HL-60 (cell line): ENCODE results near the gene PALLD.

ENCODE experiments used
- DNase-seq, 2 experiments: peaks; one replicate each; pipeline ENCODE4 v3.0.0-alpha.2; 2010 to 2020; ENCODE audit warnings: low read depth in 1 of 2, low spot score in 1 of 2
- H3K27ac ChIP-seq: fragments of 250-450 bp; sonication (Bioruptor Pico); replicated peaks from 2 replicates; pipeline ENCODE4 v1.5.1; 2020; ENCODE audit warnings: mild to moderate bottlenecking, moderate library complexity
- H3K27me3 ChIP-seq: fragments of 250-450 bp; sonication (Bioruptor Pico); 2 replicates; pipeline ENCODE4 v1.5.1; 2021; ENCODE audit warnings: mild to moderate bottlenecking, moderate library complexity; ENCODE audit not compliant: insufficient read depth, poor library complexity, severe bottlenecking
- H3K4me3 ChIP-seq: replicated peaks from 2 replicates; pipeline ENCODE4 v1.5.1; 2011; ENCODE audit warnings: mild to moderate bottlenecking, control low read depth, low read length; ENCODE audit not compliant: insufficient read depth
- GABPA ChIP-seq: IDR thresholded peaks from 2 replicates; pipeline ENCODE4 v1.6.1; 2012; ENCODE audit warnings: low read depth
- POLR2AphosphoS5 ChIP-seq: IDR thresholded peaks from 2 replicates; pipeline ENCODE4 v1.6.1; 2012; ENCODE audit warnings: low read depth
- SPI1 ChIP-seq: IDR thresholded peaks from 2 replicates; pipeline ENCODE4 v1.6.1; 2012; ENCODE audit warnings: low read depth, mild to moderate bottlenecking, borderline replicate concordance
- TF ChIP-seq, protein P1 (sequence below): IDR thresholded peaks from one replicate; pipeline ENCODE4 v1.5.1; 2011; ENCODE audit warnings: low read length, control low read depth, inconsistent platforms; ENCODE audit not compliant: insufficient read depth
- TF ChIP-seq, protein P2 (sequence below): IDR thresholded peaks from 2 replicates; pipeline ENCODE4 v1.6.1; 2012; ENCODE audit warnings: low read depth; ENCODE audit not compliant: insufficient replicate concordance

PALLD gene

DNA sequence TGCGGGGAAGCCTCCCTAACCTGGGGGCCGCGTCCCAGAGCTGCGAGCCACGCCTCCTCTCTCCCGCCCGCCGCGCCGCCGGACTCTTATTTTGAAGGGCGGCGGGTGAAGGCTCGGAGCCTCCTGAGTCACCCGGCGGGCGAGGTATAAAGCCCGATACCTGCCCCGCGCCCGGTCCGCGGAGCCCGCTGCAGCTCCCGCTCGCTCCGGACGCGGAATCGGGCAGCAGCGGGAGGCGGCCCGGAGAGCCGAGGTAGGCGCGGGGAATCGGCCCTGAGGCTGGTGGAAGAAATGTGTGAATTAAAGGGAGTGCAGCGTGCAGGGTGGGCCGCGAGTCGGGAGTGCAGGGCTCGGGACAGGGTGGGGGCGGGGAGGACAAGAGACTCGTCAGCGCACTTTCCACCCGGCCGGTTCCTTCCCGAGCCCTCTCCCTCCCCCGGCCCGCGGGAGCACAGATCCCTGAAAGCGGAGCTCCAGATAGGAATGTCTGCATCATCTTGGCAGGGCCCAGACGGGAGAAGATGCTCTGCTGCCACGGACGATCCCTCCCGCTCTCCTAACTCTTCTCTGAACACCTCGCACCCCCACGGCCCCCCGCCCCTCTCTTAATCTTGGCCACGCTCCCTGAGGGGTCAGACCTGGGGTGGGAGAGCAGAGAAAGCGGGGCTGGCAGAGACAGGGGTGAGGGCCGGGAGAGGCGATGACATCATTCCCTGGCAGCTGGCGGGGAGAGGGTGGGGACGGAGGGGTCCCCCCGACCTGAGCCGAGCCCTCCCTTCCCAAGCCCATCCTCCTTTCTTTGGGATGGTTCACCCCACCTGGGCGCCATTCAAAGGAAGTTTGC, 335.3 kb downstream of the PALLD start:
- Histone ChIP-seq H3K27ac (no peak overlapping the region), H3K4me3 (peak overlapping the region; percentile 39), H3K27me3 (peaks cover 55% of the 10 kb centered on the region)
- DNase-seq: peak in 1 of 2 experiments; percentile 6
- TF ChIP-seq SPI1 (no peak), POLR2AphosphoS5 (no peak), GABPA (no peak)
- TF ChIP-seq, protein P1, sequence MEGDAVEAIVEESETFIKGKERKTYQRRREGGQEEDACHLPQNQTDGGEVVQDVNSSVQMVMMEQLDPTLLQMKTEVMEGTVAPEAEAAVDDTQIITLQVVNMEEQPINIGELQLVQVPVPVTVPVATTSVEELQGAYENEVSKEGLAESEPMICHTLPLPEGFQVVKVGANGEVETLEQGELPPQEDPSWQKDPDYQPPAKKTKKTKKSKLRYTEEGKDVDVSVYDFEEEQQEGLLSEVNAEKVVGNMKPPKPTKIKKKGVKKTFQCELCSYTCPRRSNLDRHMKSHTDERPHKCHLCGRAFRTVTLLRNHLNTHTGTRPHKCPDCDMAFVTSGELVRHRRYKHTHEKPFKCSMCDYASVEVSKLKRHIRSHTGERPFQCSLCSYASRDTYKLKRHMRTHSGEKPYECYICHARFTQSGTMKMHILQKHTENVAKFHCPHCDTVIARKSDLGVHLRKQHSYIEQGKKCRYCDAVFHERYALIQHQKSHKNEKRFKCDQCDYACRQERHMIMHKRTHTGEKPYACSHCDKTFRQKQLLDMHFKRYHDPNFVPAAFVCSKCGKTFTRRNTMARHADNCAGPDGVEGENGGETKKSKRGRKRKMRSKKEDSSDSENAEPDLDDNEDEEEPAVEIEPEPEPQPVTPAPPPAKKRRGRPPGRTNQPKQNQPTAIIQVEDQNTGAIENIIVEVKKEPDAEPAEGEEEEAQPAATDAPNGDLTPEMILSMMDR: no peak
- TF ChIP-seq, protein P2, sequence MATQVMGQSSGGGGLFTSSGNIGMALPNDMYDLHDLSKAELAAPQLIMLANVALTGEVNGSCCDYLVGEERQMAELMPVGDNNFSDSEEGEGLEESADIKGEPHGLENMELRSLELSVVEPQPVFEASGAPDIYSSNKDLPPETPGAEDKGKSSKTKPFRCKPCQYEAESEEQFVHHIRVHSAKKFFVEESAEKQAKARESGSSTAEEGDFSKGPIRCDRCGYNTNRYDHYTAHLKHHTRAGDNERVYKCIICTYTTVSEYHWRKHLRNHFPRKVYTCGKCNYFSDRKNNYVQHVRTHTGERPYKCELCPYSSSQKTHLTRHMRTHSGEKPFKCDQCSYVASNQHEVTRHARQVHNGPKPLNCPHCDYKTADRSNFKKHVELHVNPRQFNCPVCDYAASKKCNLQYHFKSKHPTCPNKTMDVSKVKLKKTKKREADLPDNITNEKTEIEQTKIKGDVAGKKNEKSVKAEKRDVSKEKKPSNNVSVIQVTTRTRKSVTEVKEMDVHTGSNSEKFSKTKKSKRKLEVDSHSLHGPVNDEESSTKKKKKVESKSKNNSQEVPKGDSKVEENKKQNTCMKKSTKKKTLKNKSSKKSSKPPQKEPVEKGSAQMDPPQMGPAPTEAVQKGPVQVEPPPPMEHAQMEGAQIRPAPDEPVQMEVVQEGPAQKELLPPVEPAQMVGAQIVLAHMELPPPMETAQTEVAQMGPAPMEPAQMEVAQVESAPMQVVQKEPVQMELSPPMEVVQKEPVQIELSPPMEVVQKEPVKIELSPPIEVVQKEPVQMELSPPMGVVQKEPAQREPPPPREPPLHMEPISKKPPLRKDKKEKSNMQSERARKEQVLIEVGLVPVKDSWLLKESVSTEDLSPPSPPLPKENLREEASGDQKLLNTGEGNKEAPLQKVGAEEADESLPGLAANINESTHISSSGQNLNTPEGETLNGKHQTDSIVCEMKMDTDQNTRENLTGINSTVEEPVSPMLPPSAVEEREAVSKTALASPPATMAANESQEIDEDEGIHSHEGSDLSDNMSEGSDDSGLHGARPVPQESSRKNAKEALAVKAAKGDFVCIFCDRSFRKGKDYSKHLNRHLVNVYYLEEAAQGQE: no peak

DNA sequence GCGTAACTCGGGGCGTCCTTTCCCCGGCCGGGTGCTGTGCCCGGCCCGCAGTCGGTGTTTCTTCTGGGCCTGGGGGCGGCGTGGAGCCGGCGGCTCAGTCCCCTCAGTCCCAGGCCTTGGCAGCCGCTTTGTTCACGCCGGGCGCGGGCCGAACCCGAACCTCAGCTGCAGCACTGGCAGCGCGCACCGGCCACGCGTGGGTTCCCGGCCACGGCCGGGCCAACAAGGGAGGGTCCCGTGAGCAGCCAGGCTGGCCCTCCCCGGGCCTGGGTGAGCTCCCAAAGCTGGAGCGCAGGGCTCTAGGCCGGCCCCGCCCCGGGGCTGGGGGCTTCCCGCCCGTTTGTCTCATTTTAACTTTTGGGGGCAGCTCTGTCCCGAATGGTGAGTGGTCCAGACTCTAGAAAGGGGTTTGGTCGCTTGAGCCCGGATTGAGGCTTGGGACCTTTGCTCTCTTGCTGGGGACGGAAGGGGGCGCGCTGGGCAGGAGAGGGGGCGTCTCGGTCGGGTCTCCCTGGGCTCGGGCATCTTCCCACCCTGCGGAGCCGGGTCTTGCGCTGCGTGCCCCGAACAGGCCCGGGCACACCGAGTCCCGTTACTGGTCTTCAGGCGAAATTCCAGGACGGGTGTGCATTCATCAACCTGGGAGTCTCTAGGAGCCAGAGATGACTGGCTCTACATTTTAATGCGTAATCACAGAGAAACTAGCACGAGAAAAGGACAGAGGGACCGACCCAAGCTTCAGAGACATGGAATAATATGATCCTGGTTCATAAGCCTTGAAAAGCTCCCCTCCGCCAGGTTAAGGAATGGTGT, 336.1 kb downstream of the PALLD start:
- H3K27me3 ChIP-seq: peaks cover 55% of the 10 kb centered on the region
- no peak overlapping the region for H3K27ac ChIP-seq
- TF ChIP-seq GABPA (no peak), SPI1 (no peak), POLR2AphosphoS5 (no peak)
- TF ChIP-seq, protein P2: no peak
- TF ChIP-seq, protein P1: no peak
- DNase-seq: no peak
- H3K4me3 ChIP-seq: no peak overlapping the region

DNA sequence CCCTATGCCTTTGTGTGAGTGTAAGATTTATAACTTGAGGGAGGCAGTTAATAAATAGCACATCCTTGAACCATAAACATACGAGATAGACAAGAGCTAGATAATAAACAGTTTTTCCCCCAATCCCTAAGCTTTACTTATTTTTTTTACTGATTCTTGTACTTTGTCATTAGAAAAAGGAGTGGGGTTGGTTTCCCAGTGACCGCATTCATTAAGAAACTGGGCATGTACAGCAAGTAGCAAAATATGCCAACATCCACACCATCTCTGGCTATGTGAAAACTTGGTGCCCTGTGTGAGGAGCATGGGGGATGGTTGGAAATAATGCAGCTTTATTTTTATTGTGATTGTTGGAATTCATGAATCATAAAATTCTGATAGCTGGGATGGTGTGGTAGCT, 337.0 kb downstream of the PALLD start:
- TF ChIP-seq, protein P1: no peak
- TF ChIP-seq POLR2AphosphoS5 (no peak), SPI1 (no peak), GABPA (no peak)
- TF ChIP-seq, protein P2: no peak
- H3K27ac ChIP-seq: no peak overlapping the region
- peaks cover 49% of the 10 kb centered on the region for H3K27me3 ChIP-seq
- no peak overlapping the region for H3K4me3 ChIP-seq
- no peak for DNase-seq
